Stimulated activated CD8-positive, alpha-beta memory T cell treated with anti-CD3 and anti-CD28 coated beads, Interleukin-12 subunit alpha, Interleukin-12 subunit beta, amount 100 ng/mL, for 1 hour (primary cell): ENCODE results near the gene TMPRSS15.

Experiments
- DNase-seq: peaks from one replicate; pipeline ENCODE4 v3.0.0-alpha.2; 2020; ENCODE audit warnings: low read depth

TMPRSS15 gene

GRCh38 chr21:18244671-18245463 lies 158.7 kb downstream of the TMPRSS15 start, which contains the start of gene CHODL:
TSS of gene CHODL (plus strand) at chr21:18244833. CDS start at chr21:18245224, 391 bp downstream.
- DNase-seq, result no peak

- DNase-seq, result no peak
Measured at GRCh38 chr21:18235545-18235944, 168.0 kb downstream of the TMPRSS15 start.

DNA sequence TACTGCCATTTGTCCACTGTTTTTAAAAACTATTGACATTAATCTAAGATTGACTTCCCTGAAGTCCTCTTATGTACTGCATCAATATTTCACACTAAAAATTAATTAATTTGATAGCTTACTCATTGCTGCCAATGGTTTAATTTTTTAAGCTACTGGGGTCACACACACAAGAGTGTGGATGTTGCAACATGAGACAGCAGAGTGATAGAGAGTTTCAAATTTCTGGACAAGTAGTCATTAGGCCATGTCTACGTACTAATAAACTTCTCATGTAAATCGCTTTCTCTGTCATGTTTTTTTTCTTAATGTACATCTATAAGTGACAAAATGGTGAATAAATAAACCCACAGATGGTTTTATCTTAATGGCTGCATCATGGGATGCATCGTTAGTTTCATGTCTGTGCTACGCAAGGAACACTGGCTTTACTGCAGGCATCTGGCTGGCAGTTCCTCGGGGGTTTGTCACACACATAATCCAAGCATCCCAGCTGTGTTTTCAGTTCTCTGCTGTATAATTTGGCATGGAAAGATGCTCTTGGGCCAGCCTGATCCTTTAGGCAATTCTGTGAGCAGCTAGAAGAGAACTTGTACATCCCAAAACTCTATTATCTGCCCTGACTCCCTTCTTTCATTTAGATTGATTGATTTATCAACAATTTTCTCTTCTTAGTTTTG lies 175.4 kb downstream of the TMPRSS15 start:
- no peak for DNase-seq

DNA sequence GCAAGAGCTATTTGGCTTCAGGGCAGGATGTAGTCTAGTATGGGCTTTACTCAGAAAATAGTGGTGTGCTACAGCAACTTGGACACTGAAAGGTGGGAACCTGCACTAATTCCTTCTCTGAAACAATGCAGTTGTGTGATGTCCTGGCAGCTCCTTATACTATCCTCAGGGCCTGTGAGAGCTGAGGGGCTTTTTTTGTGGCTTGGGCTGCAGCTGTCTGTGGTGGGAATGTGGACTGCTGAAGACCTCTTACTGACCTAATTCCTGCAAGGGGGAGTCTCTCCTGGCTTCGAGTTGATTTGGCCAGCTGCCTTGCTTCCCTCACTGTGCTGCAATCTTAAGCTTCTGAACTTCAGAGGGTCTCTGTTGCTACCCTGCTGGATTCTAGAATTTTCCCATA lies 181.2 kb downstream of the TMPRSS15 start:
- no peak for DNase-seq

GRCh38 chr21:18220498-18220897 lies 183.1 kb downstream of the TMPRSS15 start:
- DNase-seq, result no peak
